Loucy (cell line): Measurements from ENCODE around the gene P2RX2.

Source experiments
- H2AFZ ChIP-seq: fragments of 200-600 bp; sonication (generic); 2 replicates; pipeline ENCODE4 v1.6.0; 2016; ENCODE audit warnings: antibody characterized with exemption, mild to moderate bottlenecking, low read length, moderate library complexity
- H3F3A ChIP-seq: fragments of 200-600 bp; 2 replicates; pipeline ENCODE4 v1.6.0; 2016; ENCODE audit warnings: antibody characterized with exemption, low read depth, mild to moderate bottlenecking
- H3K27me3 ChIP-seq: fragments of 200-600 bp; sonication (generic); 2 replicates; pipeline ENCODE4 v1.6.1; 2014; ENCODE audit warnings: low read length, mild to moderate bottlenecking; ENCODE audit not compliant: insufficient read depth, poor library complexity, severe bottlenecking
- H3K36me3 ChIP-seq: fragments of 200-600 bp; sonication (generic); 2 replicates; pipeline ENCODE4 v1.6.1; 2016; ENCODE audit warnings: low read length; ENCODE audit not compliant: insufficient read depth
- H3K4me1 ChIP-seq: fragments of 200-600 bp; sonication (generic); 2 replicates; pipeline ENCODE4 v1.5.1; 2014; ENCODE audit warnings: low read length, mild to moderate bottlenecking; ENCODE audit not compliant: insufficient read depth, poor library complexity, severe bottlenecking
- H3K4me2 ChIP-seq: fragments of 200-600 bp; sonication (generic); 2 replicates; pipeline ENCODE4 v1.6.0; 2014; ENCODE audit warnings: antibody characterized with exemption, low read length, low read depth, mild to moderate bottlenecking; ENCODE audit not compliant: poor library complexity, severe bottlenecking
- H3K4me3 ChIP-seq: fragments of 200-600 bp; sonication (generic); 2 replicates; pipeline ENCODE4 v1.5.1; 2014; ENCODE audit warnings: low read length, mild to moderate bottlenecking, mixed read lengths; ENCODE audit not compliant: poor library complexity, severe bottlenecking
- H3K79me2 ChIP-seq: fragments of 200-600 bp; sonication (generic); 2 replicates; pipeline ENCODE4 v1.6.1; 2014; ENCODE audit warnings: low read length; ENCODE audit not compliant: insufficient read depth
- H3K9ac ChIP-seq: fragments of 200-600 bp; sonication (generic); 2 replicates; pipeline ENCODE4 v1.6.0; 2014; ENCODE audit warnings: mild to moderate bottlenecking, low read depth, low read length, moderate library complexity; ENCODE audit not compliant: poor library complexity, severe bottlenecking
- H3K9me2 ChIP-seq: fragments of 200-600 bp; sonication (generic); replicated peaks from 2 replicates; pipeline ENCODE4 v1.6.1; 2016; ENCODE audit warnings: low read depth, low read length, mixed read lengths
- H3K9me3 ChIP-seq: fragments of 200-600 bp; sonication (generic); 2 replicates; pipeline ENCODE4 v1.6.1; 2014; ENCODE audit warnings: mild to moderate bottlenecking, antibody characterized with exemption, low read length, low read depth; ENCODE audit not compliant: insufficient read depth
- H4K20me1 ChIP-seq: fragments of 200-600 bp; sonication (generic); 2 replicates; pipeline ENCODE4 v1.6.0; 2014; ENCODE audit warnings: antibody characterized with exemption, low read length, mild to moderate bottlenecking; ENCODE audit not compliant: insufficient read depth, poor library complexity, severe bottlenecking
- CTCF ChIP-seq: fragments of 200-600 bp; sonication (generic); conservative IDR thresholded peaks from 2 replicates; pipeline ENCODE4 v1.5.1; 2014; ENCODE audit warnings: mild to moderate bottlenecking, antibody characterized with exemption, low read length
- EZH2phosphoT487 ChIP-seq: fragments of 200-600 bp; IDR thresholded peaks from 2 replicates; pipeline ENCODE4 v1.6.1; 2018; ENCODE audit warnings: antibody characterized with exemption, mild to moderate bottlenecking, moderate library complexity, borderline replicate concordance

P2RX2 gene

GRCh38 chr12:132651444-132652100 is 33.0 kb downstream of the P2RX2 start:
- H3K4me2 ChIP-seq = no peak overlapping the region
- H3K4me1 ChIP-seq = no peaks in the 10 kb centered on the region
- no peak overlapping the region for H3K4me3 ChIP-seq
- H3K9ac ChIP-seq = no peak overlapping the region
- H4K20me1 ChIP-seq = no peaks in the 10 kb centered on the region
- H3K9me2 ChIP-seq = no peaks in the 10 kb centered on the region
- no peaks in the 10 kb centered on the region for H3K27me3 ChIP-seq
- no peak for TF ChIP-seq CTCF
- H3K9me3 ChIP-seq = no peaks in the 10 kb centered on the region
- H3F3A ChIP-seq = no peaks in the 10 kb centered on the region
- no peak overlapping the region for H2AFZ ChIP-seq
- peaks cover 89% of the 10 kb centered on the region for H3K36me3 ChIP-seq
- H3K79me2 ChIP-seq = no peaks in the 10 kb centered on the region

- no peaks in the 10 kb centered on the region for H3K79me2 ChIP-seq
- no peak overlapping the region for H3K4me3 ChIP-seq
- H3K9me2 ChIP-seq = no peaks in the 10 kb centered on the region
- no peaks in the 10 kb centered on the region for H3K27me3 ChIP-seq
- H4K20me1 ChIP-seq = no peaks in the 10 kb centered on the region
- H3K4me2 ChIP-seq = no peak overlapping the region
- TF ChIP-seq EZH2phosphoT487 (no peak), CTCF (no peak)
- no peak overlapping the region for H2AFZ ChIP-seq
- H3F3A ChIP-seq = no peaks in the 10 kb centered on the region
- H3K4me1 ChIP-seq = no peaks in the 10 kb centered on the region
- peaks cover 90% of the 10 kb centered on the region for H3K36me3 ChIP-seq
- H3K9me3 ChIP-seq = no peaks in the 10 kb centered on the region
- no peak overlapping the region for H3K9ac ChIP-seq
These were observed 35.2 kb downstream of the P2RX2 start for GRCh38 chr12:132653567-132654290.

- TF ChIP-seq CTCF (peak; percentile 28; the same call in 1 of the 2 replicates), EZH2phosphoT487 (no peak)
- no peaks in the 10 kb centered on the region for H3F3A ChIP-seq
- H3K79me2 ChIP-seq = no peaks in the 10 kb centered on the region
- H3K9me2 ChIP-seq = no peaks in the 10 kb centered on the region
- no peak overlapping the region for H3K9ac ChIP-seq
- H3K27me3 ChIP-seq = no peaks in the 10 kb centered on the region
- H2AFZ ChIP-seq = no peak overlapping the region
- H3K4me1 ChIP-seq = peaks cover 24% of the 10 kb centered on the region
- H3K4me3 ChIP-seq = no peak overlapping the region
- no peaks in the 10 kb centered on the region for H3K9me3 ChIP-seq
- no peaks in the 10 kb centered on the region for H4K20me1 ChIP-seq
- no peak overlapping the region for H3K4me2 ChIP-seq
- H3K36me3 ChIP-seq = peaks cover 94% of the 10 kb centered on the region; the same call in 1 of the 2 replicates
These were observed 38.6 kb downstream of the P2RX2 start for GRCh38 chr12:132657004-132657727.
